Smooth muscle cell (in vitro differentiated cells): Measurements from ENCODE around the gene AFDN. TPM values are rescaled to one million over a fixed set of nuclear protein-coding genes. Genes with fewer than 3 reads are reported as not detected.
A peak's percentile ranks its signal among the peaks of the same experiment; 100 is the strongest.

Experiments used
- DNase-seq: peaks from one replicate; lab custom pipeline; 2025; ENCODE audit not compliant: unreplicated experiment; lab: John Stamatoyannopoulos, UW
- H2AFZ ChIP-seq: fragments of 200-600 bp; sonication (generic); 2 replicates; pipeline ENCODE4 v1.6.0; 2016; ENCODE audit warnings: antibody characterized with exemption, low read depth, mild to moderate bottlenecking
- H3F3A ChIP-seq: fragments of 200-600 bp; sonication (generic); 2 replicates; pipeline ENCODE4 v1.6.0; 2017; ENCODE audit warnings: antibody characterized with exemption, low read depth
- H3K27ac ChIP-seq: fragments of 200-600 bp; sonication (generic); 2 replicates; pipeline ENCODE4 v1.5.1; 2016; ENCODE audit warnings: low read depth, mild to moderate bottlenecking
- H3K27me3 ChIP-seq: fragments of 200-600 bp; sonication (generic); 2 replicates; pipeline ENCODE4 v1.6.1; 2016; ENCODE audit warnings: low read depth, mild to moderate bottlenecking
- H3K36me3 ChIP-seq: fragments of 200-600 bp; sonication (generic); 2 replicates; pipeline ENCODE4 v1.5.1; 2016; ENCODE audit warnings: low read depth
- H3K4me1 ChIP-seq: fragments of 200-600 bp; sonication (generic); 2 replicates; pipeline ENCODE4 v1.5.1; 2016; ENCODE audit warnings: low read depth
- H3K4me2 ChIP-seq: fragments of 200-600 bp; sonication (generic); 2 replicates; pipeline ENCODE4 v1.6.0; 2016; ENCODE audit warnings: mild to moderate bottlenecking
- H3K4me3 ChIP-seq: fragments of 200-600 bp; sonication (generic); 2 replicates; pipeline ENCODE4 v1.5.1; 2016; ENCODE audit warnings: mild to moderate bottlenecking
- H3K79me2 ChIP-seq: fragments of 200-600 bp; sonication (generic); 2 replicates; pipeline ENCODE4 v1.6.0; 2016; ENCODE audit warnings: low read depth, mild to moderate bottlenecking
- H3K9ac ChIP-seq: fragments of 200-600 bp; sonication (generic); 2 replicates; pipeline ENCODE4 v1.6.0; 2016; ENCODE audit warnings: low read depth
- H3K9me3 ChIP-seq: fragments of 200-600 bp; sonication (generic); replicated peaks from 2 replicates; pipeline ENCODE4 v1.5.1; 2016; ENCODE audit warnings: low read depth
- H4K20me1 ChIP-seq: fragments of 200-600 bp; sonication (generic); 2 replicates; pipeline ENCODE4 v1.6.0; 2016; ENCODE audit warnings: low read depth
- WGBS: methylation state at CpG from one replicate; pipeline ENCODE4 v1.1.7; 2016; ENCODE audit warnings: low lambda C conversion rate; 5-methylcytosine and 5-hydroxymethylcytosine counted together
- polyA plus RNA-seq: library from polyadenylated mRNA; unstranded; fragments of >200 nt; fragmentation: Nextera tagmentation; extraction: Ambion mirVana; gene quantifications from 2 replicates; pipeline ENCODE4 v1.2.1, GENCODE V29; 2016
- total RNA-seq: library from RNA; depleted of rRNA; stranded (reverse); fragments of >200 nt; gene quantifications from 2 replicates; pipeline ENCODE4 v1.2.3, GENCODE V29; 2014
- TF ChIP-seq, protein P1 (sequence below): fragments of 200-600 bp; sonication (generic); IDR thresholded peaks from 2 replicates; pipeline ENCODE4 v1.5.1; 2017; ENCODE audit warnings: borderline replicate concordance, mild to moderate bottlenecking, antibody characterized with exemption; ENCODE audit not compliant: insufficient read depth, poor library complexity, severe bottlenecking

AFDN gene
- total and polyA plus RNA-seq, 2 experiments from 2014 or later: 52.3 to 98.8 TPM

GRCh38 chr6:167835260-167835659, 8.5 kb downstream of the AFDN start:
- no peaks in the 10 kb centered on the region for H3K27me3 ChIP-seq
- H3K9ac ChIP-seq: no peak overlapping the region
- no peak overlapping the region for H3K27ac ChIP-seq
- H3F3A ChIP-seq: peaks cover 4% of the 10 kb centered on the region
- no peak overlapping the region for H3K4me3 ChIP-seq
- no peaks in the 10 kb centered on the region for H3K36me3 ChIP-seq
- no peak overlapping the region for H3K4me2 ChIP-seq
- TF ChIP-seq, protein P1, sequence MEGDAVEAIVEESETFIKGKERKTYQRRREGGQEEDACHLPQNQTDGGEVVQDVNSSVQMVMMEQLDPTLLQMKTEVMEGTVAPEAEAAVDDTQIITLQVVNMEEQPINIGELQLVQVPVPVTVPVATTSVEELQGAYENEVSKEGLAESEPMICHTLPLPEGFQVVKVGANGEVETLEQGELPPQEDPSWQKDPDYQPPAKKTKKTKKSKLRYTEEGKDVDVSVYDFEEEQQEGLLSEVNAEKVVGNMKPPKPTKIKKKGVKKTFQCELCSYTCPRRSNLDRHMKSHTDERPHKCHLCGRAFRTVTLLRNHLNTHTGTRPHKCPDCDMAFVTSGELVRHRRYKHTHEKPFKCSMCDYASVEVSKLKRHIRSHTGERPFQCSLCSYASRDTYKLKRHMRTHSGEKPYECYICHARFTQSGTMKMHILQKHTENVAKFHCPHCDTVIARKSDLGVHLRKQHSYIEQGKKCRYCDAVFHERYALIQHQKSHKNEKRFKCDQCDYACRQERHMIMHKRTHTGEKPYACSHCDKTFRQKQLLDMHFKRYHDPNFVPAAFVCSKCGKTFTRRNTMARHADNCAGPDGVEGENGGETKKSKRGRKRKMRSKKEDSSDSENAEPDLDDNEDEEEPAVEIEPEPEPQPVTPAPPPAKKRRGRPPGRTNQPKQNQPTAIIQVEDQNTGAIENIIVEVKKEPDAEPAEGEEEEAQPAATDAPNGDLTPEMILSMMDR: no peak
- peaks cover 100% of the 10 kb centered on the region for H4K20me1 ChIP-seq
- peaks cover 100% of the 10 kb centered on the region for H3K79me2 ChIP-seq
- no peaks in the 10 kb centered on the region for H3K9me3 ChIP-seq
- DNase-seq: no peak
- WGBS: 85% methylated on average over 3 of the region's 3 CpGs
- no peak overlapping the region for H2AFZ ChIP-seq
- H3K4me1 ChIP-seq: peaks cover 56% of the 10 kb centered on the region

GRCh38 chr6:167836721-167837120, 10.0 kb downstream of the AFDN start:
- Histone ChIP-seq H2AFZ (no peak overlapping the region), H3K36me3 (no peaks in the 10 kb centered on the region), H3K4me1 (peaks cover 57% of the 10 kb centered on the region), H4K20me1 (peaks cover 100% of the 10 kb centered on the region), H3K4me3 (no peak overlapping the region), H3F3A (peaks cover 4% of the 10 kb centered on the region), H3K27ac (no peak overlapping the region), H3K4me2 (no peak overlapping the region), H3K9ac (no peak overlapping the region), H3K27me3 (no peaks in the 10 kb centered on the region), H3K79me2 (peaks cover 100% of the 10 kb centered on the region), H3K9me3 (no peaks in the 10 kb centered on the region)
- no peak for DNase-seq
- TF ChIP-seq, protein P1: no peak
- 94% methylated on average over 3 of the region's 3 CpGs for WGBS

DNA sequence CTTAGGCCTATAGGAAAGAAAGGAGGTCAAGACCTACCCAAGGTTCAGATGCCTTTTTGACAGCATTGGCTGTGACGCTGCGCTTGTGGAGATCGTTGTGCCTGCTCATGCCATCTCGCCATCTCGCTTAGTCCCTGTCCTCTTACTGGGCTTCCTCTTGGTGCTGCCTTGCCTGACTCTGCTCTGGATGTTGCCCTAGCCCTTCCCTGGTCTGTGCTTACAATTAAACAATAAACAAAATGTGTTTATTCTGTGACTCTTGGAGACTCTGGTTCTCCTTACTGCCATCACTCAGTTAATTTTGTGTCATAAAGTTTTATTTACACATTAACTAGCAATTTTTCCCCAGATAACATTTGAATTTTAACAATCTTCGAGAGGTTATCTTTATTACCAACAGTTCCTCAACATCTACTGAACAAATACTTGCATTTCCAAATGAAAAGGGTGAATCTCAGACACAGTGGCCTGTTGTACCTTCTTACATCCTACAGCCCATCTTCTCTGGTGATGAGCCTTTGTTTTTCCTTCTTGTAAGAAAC, 11.6 kb downstream of the AFDN start:
- Histone ChIP-seq H2AFZ (no peak overlapping the region), H3K4me1 (peaks cover 52% of the 10 kb centered on the region), H3K36me3 (no peaks in the 10 kb centered on the region), H3K9ac (no peak overlapping the region), H3K27me3 (no peaks in the 10 kb centered on the region), H3K27ac (no peak overlapping the region), H3K79me2 (peaks cover 100% of the 10 kb centered on the region), H3K4me2 (no peak overlapping the region), H3F3A (no peaks in the 10 kb centered on the region), H4K20me1 (peaks cover 100% of the 10 kb centered on the region), H3K4me3 (no peak overlapping the region), H3K9me3 (no peaks in the 10 kb centered on the region)
- no peak for DNase-seq
- WGBS: 77% methylated on average over 6 of the region's 6 CpGs
- TF ChIP-seq, protein P1: no peak

- no peaks in the 10 kb centered on the region for H3K9me3 ChIP-seq
- no peak overlapping the region for H3K27ac ChIP-seq
- peak overlapping the region; percentile 21 for H3K4me2 ChIP-seq
- no peaks in the 10 kb centered on the region for H3F3A ChIP-seq
- H4K20me1 ChIP-seq: peaks cover 100% of the 10 kb centered on the region
- H3K9ac ChIP-seq: no peak overlapping the region
- peaks cover 100% of the 10 kb centered on the region for H3K79me2 ChIP-seq
- H3K27me3 ChIP-seq: no peaks in the 10 kb centered on the region
- WGBS: 37% methylated on average over 3 of the region's 3 CpGs
- no peak for DNase-seq
- H2AFZ ChIP-seq: no peak overlapping the region
- no peaks in the 10 kb centered on the region for H3K36me3 ChIP-seq
- H3K4me3 ChIP-seq: no peak overlapping the region
- TF ChIP-seq, protein P1: no peak
- peaks cover 45% of the 10 kb centered on the region for H3K4me1 ChIP-seq
Observed at GRCh38 chr6:167839343-167839742, 12.6 kb downstream of the AFDN start.
